NCI-H1092 treated with DMSO at 0.1 percent for 48 hours (cell line): ENCODE measurements around the gene DIS3L2.

Source experiments
- DNase-seq: peaks from one replicate; lab custom pipeline; 2025; lab: John Stamatoyannopoulos, UW

DIS3L2 gene

DNA sequence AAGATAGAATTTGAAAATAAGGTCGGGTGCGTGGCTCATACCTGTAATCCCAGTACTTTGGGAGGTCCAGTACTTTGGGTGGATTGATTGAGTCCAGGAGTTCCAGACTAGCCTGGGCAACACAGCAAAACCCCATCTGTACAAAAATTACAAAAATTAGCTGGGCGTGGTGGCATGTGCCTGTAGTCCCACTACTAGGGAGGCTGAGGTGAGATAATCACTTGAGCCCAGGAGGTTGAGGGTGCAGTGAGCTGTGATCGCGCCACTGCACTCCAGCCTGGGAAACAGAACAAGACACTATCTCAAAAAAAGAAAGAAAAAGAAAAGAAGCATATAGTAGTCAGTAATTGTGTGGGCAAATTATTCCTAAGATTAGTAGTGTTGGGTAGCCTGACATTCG lies 222.8 kb downstream of the DIS3L2 start:
- no peak for DNase-seq

- no peak for DNase-seq
Measured at GRCh38 chr2:232190796-232191195, 229.3 kb downstream of the DIS3L2 start.

DNA sequence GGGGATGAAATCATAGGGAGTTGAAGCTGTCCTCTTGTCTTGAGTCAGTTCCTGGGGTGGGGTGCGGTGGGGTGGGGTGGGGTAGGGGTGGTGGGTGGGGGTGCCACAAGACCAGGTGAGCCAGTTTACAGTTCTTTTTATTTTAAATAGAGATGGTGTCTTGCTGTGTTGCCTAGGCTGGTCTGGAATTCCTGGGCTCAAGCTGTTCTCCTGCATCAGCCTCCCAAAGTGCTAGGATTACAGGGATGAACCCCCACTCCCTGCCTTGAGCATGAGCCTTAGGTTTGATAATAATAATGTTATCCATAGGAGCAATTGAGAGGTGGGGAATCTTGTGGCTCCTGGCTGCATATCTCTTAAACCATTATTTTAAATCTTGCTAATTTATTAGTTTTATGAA lies 234.0 kb downstream of the DIS3L2 start:
- DNase-seq, result no peak

- no peak for DNase-seq
Measured at GRCh38 chr2:232196802-232197201, 235.3 kb downstream of the DIS3L2 start.

DNA sequence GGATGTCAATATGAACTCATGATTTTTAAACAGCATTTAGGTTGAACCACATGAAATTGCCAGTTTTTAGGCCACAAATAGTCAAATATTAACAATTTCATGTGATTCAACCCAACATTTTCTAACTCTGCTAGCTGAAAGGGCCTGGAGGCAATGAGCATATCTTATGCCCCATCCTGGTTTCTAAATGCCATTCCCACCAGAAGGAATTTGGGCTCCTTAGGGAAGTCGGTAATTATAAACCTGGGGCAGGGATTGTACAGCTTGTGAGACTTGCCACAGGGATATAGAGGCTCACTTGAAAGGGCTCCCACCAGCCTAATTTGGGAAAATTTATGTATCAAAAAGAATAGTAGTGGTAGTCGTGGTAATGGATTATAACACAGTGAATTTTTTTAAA lies 238.7 kb downstream of the DIS3L2 start:
- no peak for DNase-seq

GRCh38 chr2:232203166-232203891 lies 241.8 kb downstream of the DIS3L2 start:
- DNase-seq, result no peak

DNA sequence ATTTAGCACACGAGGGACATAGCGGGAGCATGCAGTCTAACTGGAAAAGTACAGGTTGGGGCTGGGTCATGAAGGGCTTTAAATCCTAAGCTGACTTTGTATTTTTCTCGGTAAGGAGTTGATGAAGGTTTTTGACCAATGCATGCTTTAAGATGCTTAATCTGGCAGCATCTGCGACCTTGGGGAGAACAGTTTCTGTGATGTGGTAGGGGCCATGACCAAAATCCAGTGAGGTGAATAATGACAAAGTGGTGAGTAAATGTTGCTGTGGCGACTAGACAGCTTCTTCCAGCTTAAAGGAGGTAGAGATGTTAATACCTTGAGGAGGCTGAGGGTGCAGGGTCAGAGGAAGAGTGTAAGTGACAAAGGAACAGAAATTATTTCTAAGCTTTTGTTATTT lies 242.4 kb downstream of the DIS3L2 start:
- DNase-seq, result no peak

DNA sequence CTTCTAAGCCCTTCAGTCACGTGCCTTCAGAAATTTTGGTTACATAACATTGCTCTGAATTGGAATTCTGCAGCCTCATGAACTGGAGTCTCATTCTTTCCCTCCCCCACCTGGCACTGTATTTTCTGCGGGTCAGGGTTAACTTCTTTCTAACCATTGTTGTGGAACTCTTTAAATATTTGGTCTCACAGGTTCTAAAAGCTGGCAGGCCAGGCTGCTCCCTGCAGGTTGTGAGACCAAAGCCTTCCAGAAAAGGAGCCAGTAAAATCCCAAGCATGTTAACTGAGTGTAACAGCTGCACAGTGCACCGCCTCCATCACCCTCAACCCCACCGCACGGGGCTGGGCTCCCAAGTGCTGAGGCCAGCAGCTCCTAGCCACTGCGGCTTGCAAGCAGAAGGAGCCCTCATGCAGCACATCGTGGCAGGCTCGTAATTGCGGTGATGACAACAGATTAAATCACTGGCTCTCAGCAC lies 243.0 kb downstream of the DIS3L2 start:
- no peak for DNase-seq

DNA sequence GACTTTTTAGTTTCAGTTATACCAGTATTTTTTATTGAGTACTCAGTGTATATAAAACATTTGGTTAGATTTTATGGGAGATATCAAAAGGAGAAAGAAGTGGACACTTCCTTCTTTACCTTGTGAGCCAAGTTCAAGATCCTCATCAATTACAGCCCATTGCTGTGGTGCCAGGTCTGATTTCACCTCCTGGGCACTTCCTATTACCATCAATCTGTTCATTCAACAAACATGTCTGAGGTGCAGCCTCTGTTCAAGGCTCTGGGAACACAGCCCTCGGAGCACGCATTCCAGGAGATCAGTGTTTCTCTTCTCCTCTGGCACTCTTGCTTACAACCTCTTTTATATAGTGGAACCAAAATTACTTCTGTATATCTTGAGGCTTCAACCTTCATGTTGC lies 245.7 kb downstream of the DIS3L2 start:
- no peak for DNase-seq

DNA sequence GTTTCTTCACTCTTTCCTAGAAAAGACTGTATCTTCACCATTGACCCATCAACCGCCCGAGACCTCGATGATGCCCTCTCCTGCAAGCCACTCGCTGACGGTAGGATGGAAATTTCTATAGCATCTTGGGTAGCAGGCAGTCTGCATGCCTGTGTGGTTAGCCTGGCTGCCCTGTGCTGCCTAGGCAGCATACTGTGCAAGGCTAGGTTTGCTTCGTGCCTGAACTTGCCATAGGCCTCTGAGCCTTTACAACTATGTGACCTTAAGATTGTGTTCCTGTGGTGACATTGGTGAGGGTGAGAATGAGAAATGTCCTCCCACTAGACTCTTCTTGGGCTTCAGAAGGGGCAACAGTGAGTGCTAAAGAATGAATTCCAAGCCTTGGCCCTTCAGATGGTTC lies 248.8 kb downstream of the DIS3L2 start:
- DNase-seq, result no peak

GRCh38 chr2:232211743-232212686 lies 250.5 kb downstream of the DIS3L2 start:
- no peak for DNase-seq

DNA sequence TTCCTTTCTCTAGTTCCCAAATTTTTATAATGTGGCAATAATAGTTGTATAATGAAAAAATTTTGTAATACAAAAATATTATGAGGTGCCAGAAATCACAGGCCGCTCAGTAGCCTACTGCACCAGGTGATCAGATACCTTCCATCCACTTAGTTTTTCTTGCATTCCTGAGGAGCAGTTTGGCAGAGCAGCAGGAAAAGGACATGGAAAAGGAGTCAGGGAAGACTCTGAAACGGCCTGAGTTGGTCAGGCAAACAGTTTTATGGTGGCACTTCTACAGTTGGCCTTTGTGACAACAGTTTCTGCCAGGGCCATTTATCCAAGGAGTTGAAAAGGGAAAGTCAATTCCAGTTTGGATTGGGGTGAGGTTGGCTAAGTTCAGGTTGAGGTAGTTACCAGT lies 251.7 kb downstream of the DIS3L2 start:
- no peak for DNase-seq

DNA sequence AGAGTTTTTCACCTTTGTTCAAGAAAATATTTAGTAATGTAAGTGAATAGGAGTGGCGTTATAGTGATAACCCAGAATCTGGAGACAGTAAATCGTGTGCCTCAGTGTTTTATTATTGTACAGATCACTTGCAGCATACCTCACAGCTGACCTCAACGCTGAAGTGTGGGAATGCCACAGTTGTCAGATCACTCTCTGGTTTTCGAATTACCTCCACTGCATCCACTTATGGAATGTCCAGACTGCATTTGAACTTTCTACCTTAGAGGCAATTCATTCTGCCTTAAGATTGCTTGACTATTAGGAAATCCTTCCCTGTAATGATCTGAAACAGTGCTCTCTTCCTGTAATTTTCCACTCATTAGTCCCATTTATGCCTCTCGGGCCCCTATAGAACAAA lies 252.5 kb downstream of the DIS3L2 start:
- DNase-seq, result no peak

- DNase-seq, result no peak
Measured at GRCh38 chr2:232216028-232216427, 254.5 kb downstream of the DIS3L2 start.

DNA sequence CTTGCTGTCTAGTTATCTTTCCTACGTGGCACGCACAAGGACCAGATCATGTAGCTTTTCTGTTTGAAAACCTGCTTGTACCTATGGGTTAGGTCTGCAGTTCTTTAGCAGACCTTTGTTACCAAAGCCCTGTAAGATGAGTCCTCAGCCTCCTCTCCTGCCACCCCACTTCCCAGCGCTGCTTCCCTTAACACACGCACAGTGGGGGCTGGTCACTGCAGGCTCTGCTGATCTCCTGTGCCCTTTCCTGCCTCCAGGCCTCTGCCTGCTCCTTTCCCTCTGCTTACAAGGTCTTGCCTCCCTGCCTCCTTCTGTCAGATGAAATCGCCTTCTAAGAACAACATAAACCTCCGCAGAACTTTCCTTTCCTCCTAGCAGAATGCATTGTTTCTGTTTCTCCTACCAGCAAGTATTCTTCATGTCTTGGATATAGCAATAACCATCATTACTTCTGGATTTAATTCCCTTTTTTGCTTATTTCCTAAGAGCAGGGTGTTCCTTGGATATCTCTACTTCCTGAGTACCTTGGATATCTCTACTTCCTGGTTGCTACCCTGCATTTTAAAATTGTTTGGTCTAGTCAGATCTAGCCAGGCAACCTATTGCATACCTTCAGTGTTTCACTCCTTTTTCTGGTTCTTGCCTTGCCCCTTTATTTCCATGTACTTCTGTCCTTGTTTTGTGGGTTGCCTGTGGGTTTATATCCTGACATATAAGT lies 257.4 kb downstream of the DIS3L2 start:
- DNase-seq, result no peak

- DNase-seq, result no peak
Measured at GRCh38 chr2:232219496-232219870, 258.0 kb downstream of the DIS3L2 start.

DNA sequence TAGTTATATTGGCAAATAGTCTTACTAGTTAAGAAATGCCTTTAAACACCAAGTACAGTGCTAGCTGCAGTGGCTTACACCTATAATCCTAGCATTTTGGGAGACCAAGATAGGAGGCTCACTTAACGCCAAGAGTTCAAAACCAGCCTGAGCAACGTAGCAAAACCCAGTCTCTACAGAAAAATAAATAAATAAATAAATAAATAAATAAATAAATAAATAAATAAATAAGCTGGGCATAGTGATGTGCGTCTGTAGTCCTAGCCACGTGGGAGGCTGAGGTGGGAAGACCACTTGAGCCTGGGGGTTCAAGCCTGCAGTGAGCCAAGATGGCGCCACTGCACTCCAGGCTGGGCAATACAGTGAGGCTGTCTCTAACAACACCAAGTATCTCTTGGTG lies 258.4 kb downstream of the DIS3L2 start:
- DNase-seq, result no peak

DNA sequence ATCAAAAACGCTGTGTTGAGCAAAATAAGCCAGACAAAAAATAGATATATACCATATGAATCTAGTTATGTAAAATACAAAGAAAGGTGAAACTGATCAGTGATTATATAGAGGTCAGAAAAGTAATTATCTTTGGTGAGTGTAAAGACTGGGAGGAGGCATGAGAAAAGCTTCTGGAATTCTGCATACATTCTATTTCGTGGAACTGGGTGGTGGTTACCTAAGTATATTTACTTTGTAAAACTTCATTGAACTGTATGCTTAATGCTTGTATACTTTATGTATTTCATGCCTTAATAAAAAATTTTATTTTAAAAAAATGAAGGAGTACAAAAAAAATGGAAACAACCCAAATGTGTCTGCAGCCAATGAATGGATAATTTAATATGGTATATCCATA lies 263.9 kb downstream of the DIS3L2 start:
- DNase-seq, result no peak

GRCh38 chr2:232225895-232226294 lies 264.4 kb downstream of the DIS3L2 start:
- DNase-seq, result no peak

DNA sequence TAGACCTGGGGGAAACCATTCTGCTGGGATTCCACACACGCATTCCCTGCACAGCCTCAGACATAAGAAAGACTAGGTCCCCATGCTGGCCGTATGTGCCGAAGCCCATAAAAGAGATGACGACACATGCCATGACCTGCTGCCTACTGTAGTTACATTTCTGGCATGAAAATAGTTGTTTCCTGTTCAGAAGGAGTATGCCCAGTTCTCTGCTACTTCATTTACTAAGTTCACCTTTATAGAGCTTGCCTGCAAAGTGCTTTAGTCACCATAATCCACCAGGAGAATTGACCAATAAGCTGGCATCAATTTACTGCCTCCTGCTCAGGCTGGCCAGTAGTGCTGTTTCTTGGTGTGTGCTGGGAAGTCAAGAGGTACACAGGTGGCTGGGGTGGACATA lies 266.8 kb downstream of the DIS3L2 start:
- no peak for DNase-seq

GRCh38 chr2:232228971-232229894 lies 267.7 kb downstream of the DIS3L2 start:
- DNase-seq, result no peak
